HepG2 (cell line): ENCODE results near the gene CREBBP. TPM values are rescaled to one million over a fixed set of nuclear protein-coding genes. Genes with fewer than 3 reads are reported as not detected.

ENCODE experiments used
- ATAC-seq: fragments of 200-7000 bp; cut with Tn5 transposase; 3 replicates; pipeline ENCODE4 v1.9.1; 2020; ENCODE audit warnings: mild to moderate bottlenecking, moderate library complexity
- BruUV-seq: library from RNA; stranded (reverse); fragments of 400-500 nt; replicated peaks from 2 replicates; lab custom pipeline; 2021; lab: Mats Ljungman, UMichigan
- CTCF ChIA-PET: fragments of 300-600 bp; formaldehyde crosslinking; extraction: SDS; loops from one replicate; lab custom pipeline; 2021; ENCODE audit warnings: low total read pairs, inconsistent platforms, low intra/inter-chr PET ratio; lab: Yijun Ruan, JAX
- POLR2A ChIA-PET: fragments of 350-600 bp; sonication (Branson Sonifier 250); formaldehyde crosslinking; loops from one replicate; lab custom pipeline; 2020; ENCODE audit warnings: antibody characterized with exemption, inconsistent platforms; lab: Yijun Ruan, JAX
- DNase-seq: peaks from one replicate; pipeline ENCODE4 v3.0.0-alpha.2; 2015; ENCODE audit warnings: low spot score
- FAIRE-seq: peaks from 3 replicates; lab custom pipeline; 2011; peaks lifted over from hg19 to GRCh38; lab: Jason Lieb, UNC
- H2AFZ ChIP-seq: one replicate; pipeline ENCODE4 v1.6.1; 2011; ENCODE audit warnings: low read length, inconsistent platforms
- H3K27ac ChIP-seq: fragments of 300-600 bp; 3 replicates; pipeline ENCODE4 v1.8.0; 2011; ENCODE audit warnings: mixed run types, mild to moderate bottlenecking, mixed read lengths, low read length, inconsistent platforms; ENCODE audit not compliant: insufficient read depth; ENCODE audit errors: extremely low read length
- H3K27me3 ChIP-seq, 2 experiments: fragments of 200-600 bp in 1 of 2; 2 replicates in 1 of 2; 3 replicates in 1 of 2; pipeline versions ENCODE4 v1.6.0 to v1.8.0; 2011; ENCODE audit warnings: low read length in 2 of 2, mild to moderate bottlenecking in 2 of 2, moderate library complexity in 2 of 2, inconsistent platforms in 1 of 2; ENCODE audit not compliant: insufficient read depth in 2 of 2, control insufficient read depth in 1 of 2
- H3K36me3 ChIP-seq, 2 experiments: fragments of 200-600 bp in 1 of 2; replicated peaks in 1 of 2; 2 replicates in 1 of 2; 3 replicates in 1 of 2; pipeline versions ENCODE4 v1.5.1 to v1.8.0; 2011; ENCODE audit warnings: low read length in 2 of 2, inconsistent platforms in 1 of 2; ENCODE audit not compliant: insufficient read depth in 2 of 2, control insufficient read depth in 1 of 2
- H3K4me1 ChIP-seq: 2 replicates; pipeline ENCODE4 v1.5.1; 2012; ENCODE audit warnings: low read length, inconsistent platforms; ENCODE audit not compliant: insufficient read depth
- H3K4me2 ChIP-seq: 2 replicates; pipeline ENCODE4 v1.6.0; 2011; ENCODE audit warnings: low read depth, low read length, inconsistent platforms
- H3K4me3 ChIP-seq, 3 experiments: fragments of 200-600 bp in 1 of 3; sonication (generic), shearing (Covaris generic) in 1 of 3; replicated peaks in 1 of 3; 2 replicates each; pipeline ENCODE4 v1.5.1; 2011 to 2016; ENCODE audit warnings: low read length in 3 of 3, inconsistent platforms in 2 of 3, low read depth in 2 of 3, mild to moderate bottlenecking in 2 of 3, control low read depth in 1 of 3, mixed read lengths in 1 of 3; ENCODE audit not compliant: insufficient read depth in 1 of 3
- H3K79me2 ChIP-seq: one replicate; pipeline ENCODE4 v1.6.1; 2011; ENCODE audit warnings: low read length, inconsistent platforms; ENCODE audit not compliant: insufficient read depth
- H3K9ac ChIP-seq: 2 replicates; pipeline ENCODE4 v1.6.0; 2011; ENCODE audit warnings: mild to moderate bottlenecking, low read depth, low read length, inconsistent platforms; ENCODE audit not compliant: insufficient read depth
- H3K9me3 ChIP-seq: 2 replicates; pipeline ENCODE4 v1.5.1; 2012; ENCODE audit warnings: mild to moderate bottlenecking, low read length
- H4K20me1 ChIP-seq: 2 replicates; pipeline ENCODE4 v1.6.0; 2011; ENCODE audit warnings: inconsistent platforms, mild to moderate bottlenecking, low read length, moderate library complexity; ENCODE audit not compliant: insufficient read depth
- GABPB1 ChIP-seq: IDR thresholded peaks from 2 replicates; pipeline ENCODE4 v1.6.1; 2016; ENCODE audit warnings: mild to moderate bottlenecking, missing genetic modification reagents, moderate library complexity, missing compliant biosample characterization
- HNF4A ChIP-seq: sonication (generic); formaldehyde crosslinking; IDR thresholded peaks from 2 replicates; pipeline ENCODE4 v1.4.0; 2020; ENCODE audit warnings: missing genetic modification reagents
- IRF1 ChIP-seq: sonication (generic); formaldehyde crosslinking; IDR thresholded peaks from 2 replicates; pipeline ENCODE4 v1.4.0; 2020; ENCODE audit warnings: low read depth, mild to moderate bottlenecking, missing genetic modification reagents
- KLF12 ChIP-seq: sonication (generic); formaldehyde crosslinking; IDR thresholded peaks from 2 replicates; pipeline ENCODE4 v1.4.0; 2020; ENCODE audit warnings: missing genetic modification reagents, borderline replicate concordance
- NCOA5 ChIP-seq: sonication (generic); formaldehyde crosslinking; IDR thresholded peaks from 2 replicates; pipeline ENCODE4 v1.4.0; 2020; ENCODE audit warnings: missing genetic modification reagents
- NR2C2 ChIP-seq: sonication (generic); formaldehyde crosslinking; IDR thresholded peaks from 2 replicates; pipeline ENCODE4 v1.4.0; 2020; ENCODE audit warnings: missing genetic modification reagents, mild to moderate bottlenecking, moderate library complexity, borderline replicate concordance
- PHF20 ChIP-seq: sonication (generic); formaldehyde crosslinking; IDR thresholded peaks from 2 replicates; pipeline ENCODE4 v1.5.0; 2020; ENCODE audit warnings: mild to moderate bottlenecking, missing genetic modification reagents
- PPARG ChIP-seq: conservative IDR thresholded peaks from 2 replicates; pipeline ENCODE4 v1.6.1; 2016; ENCODE audit warnings: missing biosample characterization, missing genetic modification reagents
- ZBTB20 ChIP-seq: sonication (generic); formaldehyde crosslinking; IDR thresholded peaks from 2 replicates; pipeline ENCODE4 v1.8.1; 2023; ENCODE audit warnings: missing genetic modification reagents, low read depth, mild to moderate bottlenecking, borderline replicate concordance
- ZNF225 ChIP-seq: sonication (generic); formaldehyde crosslinking; IDR thresholded peaks from 2 replicates; pipeline ENCODE4 v1.4.0; 2020; ENCODE audit warnings: mild to moderate bottlenecking, missing genetic modification reagents
- ZNF235 ChIP-seq: sonication (generic); formaldehyde crosslinking; IDR thresholded peaks from 2 replicates; pipeline ENCODE4 v1.8.1; 2023; ENCODE audit warnings: mild to moderate bottlenecking, missing genetic modification reagents, borderline replicate concordance
- ZNF484 ChIP-seq: sonication (generic); formaldehyde crosslinking; IDR thresholded peaks from 2 replicates; pipeline ENCODE4 v1.5.1; 2020; ENCODE audit warnings: mild to moderate bottlenecking, low read depth, missing genetic modification reagents, borderline replicate concordance
- WGBS: methylation state at CpG from one replicate; pipeline ENCODE4 v1.1.6; 2017; ENCODE audit warnings: low lambda C conversion rate; 5-methylcytosine and 5-hydroxymethylcytosine counted together
- in situ Hi-C: cut with HindIII; loops from 2 replicates; pipeline ENCODE4 v1.10.0; 2017; ENCODE audit warnings: low pct_unique_long_range_greater_than_20kb; ENCODE audit not compliant: extremely low pct_ligation_motif_present
- intact Hi-C: fragments of 100-400 bp; cut with micrococcal nuclease; formaldehyde crosslinking; loops from one replicate; pipeline ENCODE4 v1.10.0; 2022; ENCODE audit not compliant: unreplicated experiment
- polyA plus RNA-seq, 8 experiments: library from polyadenylated mRNA; depleted of rRNA in 3 of 8; stranded (reverse) in 7 of 8; unstranded in 1 of 8; fragments of >200 nt; fragmentation: Illumina TruSeq in 4 of 8; extraction: Trizol in 4 of 8; gene quantifications; 2 replicates each; pipeline versions ENCODE4 v1.2.1 to v1.2.3, GENCODE V29; 2011 to 2016; ENCODE audit warnings: low read depth in 4 of 8, missing spikeins in 1 of 8, mixed read lengths in 1 of 8; ENCODE audit not compliant: insufficient read depth in 1 of 8
- total RNA-seq, 5 experiments: library from RNA; depleted of rRNA; stranded (reverse); fragments of >200 nt; fragmentation: Illumina TruSeq; extraction: Trizol; gene quantifications; 2 replicates each; pipeline ENCODE4 v1.2.3, GENCODE V29; 2016; ENCODE audit warnings: low read depth in 1 of 5
- TF ChIP-seq, protein P1 (sequence below): sonication (generic); formaldehyde crosslinking; IDR thresholded peaks from 2 replicates; pipeline ENCODE4 v1.4.0; 2020; ENCODE audit warnings: mild to moderate bottlenecking, missing genetic modification reagents
- TF ChIP-seq, protein P2 (sequence below): sonication (generic); formaldehyde crosslinking; IDR thresholded peaks from 2 replicates; pipeline ENCODE4 v1.4.0; 2020; ENCODE audit warnings: missing genetic modification reagents
- TF ChIP-seq, protein P3 (sequence below): sonication (generic); formaldehyde crosslinking; conservative IDR thresholded peaks from 2 replicates; pipeline ENCODE4 v1.4.0; 2020; ENCODE audit warnings: mild to moderate bottlenecking, missing genetic modification reagents, moderate library complexity

The CREBBP gene
- total and polyA plus RNA-seq, 2 of the 13 experiments (the other 11 are each of a cell fraction or from before 2014, with no cell fraction given) = 5.3 to 10.4 TPM

DNA sequence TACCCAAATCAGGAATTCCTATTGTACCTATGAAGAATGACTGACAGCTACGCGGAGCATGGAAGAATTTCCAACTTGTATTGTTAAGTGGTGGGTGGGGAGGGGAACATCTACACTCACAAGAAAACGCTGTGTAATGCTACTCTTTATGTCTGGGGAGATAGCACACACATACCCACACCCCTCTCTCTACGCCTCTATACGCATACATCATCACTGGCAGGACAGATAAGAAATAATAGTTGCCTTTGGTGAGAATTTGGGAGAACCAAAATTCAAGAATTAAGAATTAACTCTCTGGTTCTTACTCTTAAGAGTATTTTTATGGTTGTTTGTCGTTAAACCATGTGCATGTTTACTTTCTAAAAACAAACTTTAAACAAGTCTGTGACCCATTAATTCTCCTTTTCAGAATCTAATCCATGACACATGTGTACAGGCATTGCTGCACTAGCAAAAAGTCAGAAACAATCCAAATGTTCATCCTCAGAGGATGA, 33.9 kb downstream of the CREBBP start:
- Histone ChIP-seq H4K20me1 (peaks cover 15% of the 10 kb centered on the region), H3K79me2 (peaks cover 80% of the 10 kb centered on the region), H3K4me1 (no peaks in the 10 kb centered on the region), H3K27me3 (no peaks in the 10 kb centered on the region), H3K4me2 (no peak overlapping the region)
- ChIA-PET CTCF (no interaction called here), POLR2A (no interaction called here)
- in situ Hi-C loops = no loop called here
- no TSS peak for BruUV-seq
- ATAC-seq = no peak
- no peak for FAIRE-seq
- TF ChIP-seq, protein P1, sequence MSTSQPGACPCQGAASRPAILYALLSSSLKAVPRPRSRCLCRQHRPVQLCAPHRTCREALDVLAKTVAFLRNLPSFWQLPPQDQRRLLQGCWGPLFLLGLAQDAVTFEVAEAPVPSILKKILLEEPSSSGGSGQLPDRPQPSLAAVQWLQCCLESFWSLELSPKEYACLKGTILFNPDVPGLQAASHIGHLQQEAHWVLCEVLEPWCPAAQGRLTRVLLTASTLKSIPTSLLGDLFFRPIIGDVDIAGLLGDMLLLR (CRISPR knock-in tag) = no peak
- TF ChIP-seq ZNF235 (CRISPR knock-in tag) (no peak), NR2C2 (CRISPR knock-in tag) (no peak), KLF12 (CRISPR knock-in tag) (no peak), GABPB1 (CRISPR knock-in tag) (no peak), PHF20 (CRISPR knock-in tag) (no peak), NCOA5 (no peak), ZBTB20 (CRISPR knock-in tag) (no peak), ZNF225 (CRISPR knock-in tag) (no peak), HNF4A (no peak), ZNF484 (CRISPR knock-in tag) (no peak), PPARG (CRISPR knock-in tag) (no peak), IRF1 (CRISPR knock-in tag) (no peak)
- TF ChIP-seq, protein P2, sequence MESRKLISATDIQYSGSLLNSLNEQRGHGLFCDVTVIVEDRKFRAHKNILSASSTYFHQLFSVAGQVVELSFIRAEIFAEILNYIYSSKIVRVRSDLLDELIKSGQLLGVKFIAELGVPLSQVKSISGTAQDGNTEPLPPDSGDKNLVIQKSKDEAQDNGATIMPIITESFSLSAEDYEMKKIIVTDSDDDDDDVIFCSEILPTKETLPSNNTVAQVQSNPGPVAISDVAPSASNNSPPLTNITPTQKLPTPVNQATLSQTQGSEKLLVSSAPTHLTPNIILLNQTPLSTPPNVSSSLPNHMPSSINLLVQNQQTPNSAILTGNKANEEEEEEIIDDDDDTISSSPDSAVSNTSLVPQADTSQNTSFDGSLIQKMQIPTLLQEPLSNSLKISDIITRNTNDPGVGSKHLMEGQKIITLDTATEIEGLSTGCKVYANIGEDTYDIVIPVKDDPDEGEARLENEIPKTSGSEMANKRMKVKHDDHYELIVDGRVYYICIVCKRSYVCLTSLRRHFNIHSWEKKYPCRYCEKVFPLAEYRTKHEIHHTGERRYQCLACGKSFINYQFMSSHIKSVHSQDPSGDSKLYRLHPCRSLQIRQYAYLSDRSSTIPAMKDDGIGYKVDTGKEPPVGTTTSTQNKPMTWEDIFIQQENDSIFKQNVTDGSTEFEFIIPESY (CRISPR knock-in tag) = no peak
- TF ChIP-seq, protein P3, sequence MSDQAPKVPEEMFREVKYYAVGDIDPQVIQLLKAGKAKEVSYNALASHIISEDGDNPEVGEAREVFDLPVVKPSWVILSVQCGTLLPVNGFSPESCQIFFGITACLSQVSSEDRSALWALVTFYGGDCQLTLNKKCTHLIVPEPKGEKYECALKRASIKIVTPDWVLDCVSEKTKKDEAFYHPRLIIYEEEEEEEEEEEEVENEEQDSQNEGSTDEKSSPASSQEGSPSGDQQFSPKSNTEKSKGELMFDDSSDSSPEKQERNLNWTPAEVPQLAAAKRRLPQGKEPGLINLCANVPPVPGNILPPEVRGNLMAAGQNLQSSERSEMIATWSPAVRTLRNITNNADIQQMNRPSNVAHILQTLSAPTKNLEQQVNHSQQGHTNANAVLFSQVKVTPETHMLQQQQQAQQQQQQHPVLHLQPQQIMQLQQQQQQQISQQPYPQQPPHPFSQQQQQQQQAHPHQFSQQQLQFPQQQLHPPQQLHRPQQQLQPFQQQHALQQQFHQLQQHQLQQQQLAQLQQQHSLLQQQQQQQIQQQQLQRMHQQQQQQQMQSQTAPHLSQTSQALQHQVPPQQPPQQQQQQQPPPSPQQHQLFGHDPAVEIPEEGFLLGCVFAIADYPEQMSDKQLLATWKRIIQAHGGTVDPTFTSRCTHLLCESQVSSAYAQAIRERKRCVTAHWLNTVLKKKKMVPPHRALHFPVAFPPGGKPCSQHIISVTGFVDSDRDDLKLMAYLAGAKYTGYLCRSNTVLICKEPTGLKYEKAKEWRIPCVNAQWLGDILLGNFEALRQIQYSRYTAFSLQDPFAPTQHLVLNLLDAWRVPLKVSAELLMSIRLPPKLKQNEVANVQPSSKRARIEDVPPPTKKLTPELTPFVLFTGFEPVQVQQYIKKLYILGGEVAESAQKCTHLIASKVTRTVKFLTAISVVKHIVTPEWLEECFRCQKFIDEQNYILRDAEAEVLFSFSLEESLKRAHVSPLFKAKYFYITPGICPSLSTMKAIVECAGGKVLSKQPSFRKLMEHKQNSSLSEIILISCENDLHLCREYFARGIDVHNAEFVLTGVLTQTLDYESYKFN (CRISPR knock-in tag) = no peak
- TF ChIP-seq, all 625 proteins: peak for 0
- Histone ChIP-seq H3K9me3 (no peaks in the 10 kb centered on the region), H3K27ac (no peak overlapping the region), H3K36me3 (peaks cover 12 to 41% of the 10 kb centered on the region in 2 experiments), H3K9ac (no peak overlapping the region), H3K4me3 (no peak overlapping the region), H2AFZ (no peak overlapping the region)
- no peak for DNase-seq
- 90% methylated on average over 6 of the region's 6 CpGs for WGBS
- intact Hi-C loops = no loop called here
